Measurements from ENCODE around the gene CMTM7.

Gene CMTM7

GRCh38 chr3:32495609-32496008 is 104.0 kb downstream of the CMTM7 start:
- DNase-seq, result no peak

DNA sequence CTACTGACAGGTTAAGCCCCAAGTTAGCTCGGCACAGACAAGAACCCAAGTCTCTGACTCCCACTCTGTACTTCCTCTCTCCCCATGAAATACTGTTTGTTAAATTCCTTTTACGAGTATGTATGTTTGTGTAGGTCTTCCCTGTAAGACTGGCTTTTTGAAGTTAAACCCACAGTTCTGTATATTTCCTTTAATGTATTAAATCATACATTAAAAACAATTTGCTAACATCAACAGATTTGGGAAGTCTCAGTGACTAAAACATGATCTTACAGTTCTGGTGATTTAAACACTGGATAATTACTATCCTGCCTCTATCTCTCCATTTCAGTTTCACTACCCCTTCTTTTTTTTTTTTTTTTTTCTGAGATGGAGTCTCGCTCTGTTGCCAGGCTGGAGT is 106.6 kb downstream of the CMTM7 start:
- DNase-seq, result no peak

- DNase-seq, result no peak
These were observed 107.3 kb downstream of the CMTM7 start for GRCh38 chr3:32498992-32499391.

DNA sequence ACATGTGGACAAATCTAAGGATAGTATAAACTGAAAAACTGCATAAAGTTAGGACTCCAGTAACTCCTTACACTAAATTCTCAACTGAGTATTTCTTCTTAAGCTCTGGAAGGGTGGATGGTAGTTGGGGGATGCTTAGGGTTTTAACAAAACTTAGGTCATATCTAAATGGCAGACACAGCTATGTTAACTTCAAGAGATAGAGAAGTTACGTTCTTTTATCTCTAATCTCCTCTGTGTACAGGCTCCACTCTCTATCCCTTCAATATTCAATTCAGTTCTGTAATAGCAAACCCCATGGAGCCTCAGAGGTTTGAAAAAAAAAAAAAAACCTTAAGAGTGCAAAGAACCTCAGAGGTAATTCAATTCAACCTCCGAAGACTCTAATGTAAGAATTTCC is 107.9 kb downstream of the CMTM7 start:
- no peak for DNase-seq

DNA sequence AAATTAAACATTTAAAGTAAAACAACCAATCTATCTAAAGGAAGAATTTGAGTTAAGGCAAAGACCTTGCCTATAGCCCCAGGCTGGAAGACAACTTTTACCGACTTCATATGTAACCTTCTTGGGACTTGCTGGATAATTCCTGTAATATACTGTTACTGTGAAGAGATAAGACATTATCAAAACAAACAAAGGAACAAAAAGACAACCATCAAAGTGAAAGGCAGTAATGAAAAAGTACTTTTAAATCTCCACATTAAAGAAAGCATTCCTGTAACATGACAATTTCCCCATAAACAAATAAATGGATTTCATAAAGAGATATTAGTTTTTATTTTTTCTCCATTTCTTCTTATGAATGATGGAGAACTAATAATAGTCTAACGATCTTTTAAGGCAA is 108.6 kb downstream of the CMTM7 start:
- DNase-seq, result no peak

- DNase-seq, result no peak
These were observed 109.5 kb downstream of the CMTM7 start for GRCh38 chr3:32500880-32501782.

DNA sequence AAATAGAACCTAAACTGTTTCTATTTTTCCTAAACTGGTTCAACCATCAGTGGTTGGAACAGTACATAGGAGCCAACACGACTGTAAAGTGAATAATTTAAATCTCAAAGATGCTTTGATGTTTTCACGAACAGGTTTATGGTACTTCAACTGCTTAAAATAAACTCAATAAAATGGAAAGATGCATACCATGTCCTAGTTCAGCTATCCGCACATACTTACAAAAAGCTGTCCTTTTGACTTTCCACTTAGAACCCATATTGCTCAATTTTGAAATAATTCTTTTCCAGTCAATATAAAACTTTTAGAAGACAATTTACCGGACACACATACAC is 110.1 kb downstream of the CMTM7 start:
- DNase-seq, result no peak

GRCh38 chr3:32502118-32502945 is 110.7 kb downstream of the CMTM7 start, which contains the start of gene CMTM6:
CMTM6 (minus strand) TSS chr3:32502852; CDS start chr3:32502745, 107 bp downstream.
- DNase-seq, result peak; percentile 77

DNA sequence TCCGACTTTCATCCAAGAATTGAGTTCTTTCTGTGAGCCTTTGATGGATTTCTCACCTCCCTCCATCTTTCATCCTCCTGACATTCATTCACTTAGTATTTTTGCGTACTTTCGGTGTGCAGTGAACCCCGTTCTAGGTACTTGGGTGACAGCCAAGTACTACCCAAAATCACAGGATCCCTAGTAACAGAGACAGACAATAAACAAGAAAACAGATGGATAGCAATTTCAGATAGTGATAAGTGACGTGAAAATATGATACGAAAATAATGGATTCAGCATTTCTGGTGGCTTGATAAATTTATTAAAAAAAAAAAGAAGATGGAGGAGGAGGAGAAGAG is 111.3 kb downstream of the CMTM7 start:
- no peak for DNase-seq

All from activated CD4-positive, alpha-beta T cell treated with anti-CD3 and anti-CD28 coated beads, Interleukin-2, amount 50 U/mL, for 48 hours (primary cell).